22Rv1 (cell line): Measurements from ENCODE around the gene CROCC2.

ENCODE experiments used
- CTCF ChIP-seq: fragments of 450-650 bp; IDR thresholded peaks from 2 replicates; pipeline ENCODE4 v1.5.1; 2017; ENCODE audit warnings: mild to moderate bottlenecking
- ZFX ChIP-seq: fragments of 450-650 bp; IDR thresholded peaks from 2 replicates; pipeline ENCODE4 v1.6.1; 2017; ENCODE audit warnings: antibody characterized with exemption, borderline replicate concordance

DNA sequence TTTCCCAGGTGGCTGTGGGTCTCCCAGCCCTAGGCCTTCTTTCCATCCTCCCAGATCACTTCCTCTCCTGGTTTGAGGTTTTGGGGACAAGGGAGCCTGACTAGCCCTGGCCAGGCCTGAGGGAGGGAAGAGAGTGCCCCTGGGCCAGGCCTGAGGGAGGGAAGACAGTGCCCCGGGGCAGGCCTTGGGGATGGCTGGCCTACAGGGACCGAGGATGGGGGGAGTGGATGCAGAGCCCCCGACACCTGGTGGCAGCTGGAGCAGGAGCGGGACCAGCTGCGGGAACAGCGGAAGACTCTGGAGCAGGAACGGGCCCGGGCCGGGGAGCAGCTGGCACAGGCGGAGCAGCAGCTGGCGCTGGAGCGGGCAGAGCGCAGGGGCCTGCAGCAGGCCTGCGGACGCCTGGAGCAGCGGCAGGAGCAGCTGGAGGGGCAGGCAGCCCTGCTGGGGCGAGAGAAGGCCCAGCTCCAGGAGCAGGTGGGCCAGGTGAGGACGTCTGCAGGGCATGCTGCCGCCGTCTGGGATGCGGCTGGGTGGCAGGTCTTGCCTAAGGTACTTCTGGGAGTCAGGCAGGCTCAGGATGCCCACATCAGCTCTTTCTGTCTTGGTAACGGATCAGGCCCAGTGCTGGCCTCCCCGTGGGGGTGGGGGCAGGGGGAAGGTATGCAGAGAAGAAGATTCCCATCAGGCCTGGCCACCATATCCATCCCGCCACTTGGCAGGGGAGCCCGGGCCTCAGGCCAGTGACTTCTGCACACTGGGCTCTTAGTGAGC, 29.2 kb downstream of the CROCC2 start:
- no peak for TF ChIP-seq CTCF
- no peak for TF ChIP-seq ZFX
